Activated naive CD8-positive, alpha-beta T cell treated with anti-CD3 and anti-CD28 coated beads for 36 hours (primary cell): ENCODE data around the gene MPV17L2. TPM values are rescaled to one million over a fixed set of nuclear protein-coding genes. Genes with fewer than 3 reads are reported as not detected.
A peak's percentile ranks its signal among the peaks of the same experiment; 100 is the strongest.

Experiments
- DNase-seq: peaks from one replicate; pipeline ENCODE4 v3.0.0; 2021
- H3K27ac Mint-ChIP-seq: one replicate; pipeline ENCODE4 v1.8.0; 2022; ENCODE audit warnings: mild to moderate bottlenecking, moderate library complexity, mixed read lengths
- H3K27me3 Mint-ChIP-seq: one replicate; pipeline ENCODE4 v1.8.0; 2022; ENCODE audit warnings: mild to moderate bottlenecking, mixed read lengths
- H3K36me3 Mint-ChIP-seq: one replicate; pipeline ENCODE4 v1.8.0; 2021; ENCODE audit warnings: mild to moderate bottlenecking, mixed read lengths
- H3K4me1 Mint-ChIP-seq: one replicate; pipeline ENCODE4 v1.8.0; 2021; ENCODE audit warnings: mixed read lengths
- H3K4me3 Mint-ChIP-seq: one replicate; pipeline ENCODE4 v1.8.0; 2022; ENCODE audit warnings: mild to moderate bottlenecking, moderate library complexity, mixed read lengths
- H3K9me3 Mint-ChIP-seq: one replicate; pipeline ENCODE4 v1.8.0; 2022; ENCODE audit warnings: mixed read lengths
- total RNA-seq, 2 experiments: library from RNA; stranded (reverse); gene quantifications; one replicate each; pipeline ENCODE4 v1.2.3, GENCODE V29; 2021

The MPV17L2 gene
- total RNA-seq, 2 experiments from 2014 or later, result 15.2 to 16.7 TPM

DNA sequence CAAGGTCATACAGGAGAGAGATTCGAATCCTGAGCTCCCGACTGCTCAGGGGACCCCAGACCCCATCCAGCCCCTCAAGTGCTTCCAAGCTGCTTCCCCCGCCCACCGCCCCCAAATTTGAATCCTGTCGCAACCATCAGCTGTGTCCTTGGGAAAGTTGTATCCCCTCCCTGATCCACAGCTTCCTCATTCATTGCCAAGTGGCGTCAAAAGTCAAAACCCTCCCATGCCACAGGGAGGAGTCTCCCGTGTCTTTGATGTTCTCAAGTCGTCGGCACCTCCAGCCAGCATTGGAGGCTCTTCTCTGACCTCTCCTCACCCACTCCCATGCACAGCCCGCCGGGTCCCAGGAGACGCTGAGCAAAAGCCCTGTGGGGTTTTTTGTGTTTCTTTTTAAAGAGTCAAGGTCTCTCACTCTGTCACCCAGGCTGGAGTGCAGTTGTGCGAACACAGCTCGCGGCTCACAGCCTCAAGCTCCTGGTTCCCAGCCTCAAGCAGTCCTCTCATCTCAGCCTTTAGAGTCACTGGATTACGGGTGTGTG lies 22.2 kb upstream of the MPV17L2 start:
- H3K27ac Mint-ChIP-seq, result peak overlapping the region; percentile 46
- no peak for DNase-seq
- H3K9me3 Mint-ChIP-seq, result no peaks in the 10 kb centered on the region
- H3K4me1 Mint-ChIP-seq, result peaks cover 15% of the 10 kb centered on the region
- H3K36me3 Mint-ChIP-seq, result peaks cover 20% of the 10 kb centered on the region
- H3K4me3 Mint-ChIP-seq, result no peak overlapping the region
- H3K27me3 Mint-ChIP-seq, result no peaks in the 10 kb centered on the region

DNA sequence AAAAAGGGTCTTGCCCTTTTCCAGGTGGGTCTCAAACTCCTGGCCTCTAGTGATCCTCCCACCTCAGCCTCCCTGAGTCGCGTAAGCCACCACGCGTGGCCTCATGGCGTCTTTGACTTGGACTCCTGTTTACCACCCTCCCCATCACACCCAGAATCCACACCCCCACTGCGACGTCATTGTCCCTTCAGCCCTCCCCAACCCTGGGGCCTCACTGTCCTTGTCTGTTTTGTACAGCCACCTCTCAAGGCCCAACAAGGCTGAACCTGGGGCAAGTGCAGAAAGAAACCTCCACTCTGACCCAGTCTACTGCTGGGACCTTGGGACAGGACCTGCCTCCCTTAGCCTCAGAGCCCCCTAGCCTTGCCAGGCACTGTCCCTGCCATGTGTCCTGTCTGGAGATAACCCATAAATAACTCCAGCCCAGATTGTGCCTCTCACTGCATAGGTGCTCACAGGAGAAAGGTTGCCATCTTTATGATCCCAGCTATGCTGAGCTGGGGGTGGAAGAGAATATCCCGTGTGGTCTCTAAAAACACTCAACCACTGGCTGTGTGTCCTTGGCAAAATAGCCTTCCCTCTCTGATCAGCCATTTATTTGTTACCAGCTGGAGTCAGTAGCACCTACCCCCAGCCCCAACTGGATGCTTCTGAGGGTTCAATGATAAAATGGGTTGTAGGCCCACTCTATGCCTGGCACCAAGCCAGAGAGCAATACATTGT lies 21.3 kb upstream of the MPV17L2 start:
- H3K36me3 Mint-ChIP-seq, result peaks cover 17% of the 10 kb centered on the region
- no peak for DNase-seq
- H3K9me3 Mint-ChIP-seq, result no peaks in the 10 kb centered on the region
- peak overlapping the region; percentile 61 for H3K27ac Mint-ChIP-seq
- no peaks in the 10 kb centered on the region for H3K27me3 Mint-ChIP-seq
- peaks cover 15% of the 10 kb centered on the region for H3K4me1 Mint-ChIP-seq
- H3K4me3 Mint-ChIP-seq, result no peak overlapping the region

DNA sequence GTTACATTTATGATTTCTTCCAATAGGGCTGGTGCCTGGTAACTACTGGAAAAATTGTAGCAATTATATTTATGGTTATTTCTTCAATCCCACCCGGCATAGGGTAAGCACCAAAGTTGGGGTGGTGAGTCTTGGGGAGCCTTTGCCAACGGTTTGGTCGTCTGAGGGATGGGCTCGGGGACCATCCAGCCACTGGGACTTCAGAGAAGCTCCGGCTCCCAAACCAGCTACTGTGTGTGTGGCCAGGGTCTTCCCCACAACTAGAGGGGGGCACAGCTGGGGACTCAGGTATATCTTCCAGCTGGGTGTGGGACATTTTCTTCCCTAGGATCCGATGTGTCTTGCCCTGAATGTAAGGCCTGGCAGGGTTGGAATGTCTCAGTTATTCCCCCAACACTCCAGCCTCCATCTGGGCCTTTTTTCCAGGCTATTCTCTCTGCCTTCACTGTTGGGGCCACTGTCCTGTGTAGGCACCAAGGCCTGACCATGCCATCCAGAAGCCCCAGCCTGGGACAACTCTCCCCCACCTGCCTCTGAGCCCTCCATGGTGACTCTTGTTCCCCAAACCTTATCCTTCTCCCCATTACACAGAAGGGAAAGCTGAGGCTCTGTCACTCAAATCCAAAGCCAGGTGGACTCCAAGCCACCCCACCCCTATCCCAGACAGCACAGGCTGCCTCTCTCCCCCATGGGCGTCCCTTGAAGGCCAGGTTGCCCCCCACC lies 20.5 kb upstream of the MPV17L2 start:
- H3K4me1 Mint-ChIP-seq, result peaks cover 15% of the 10 kb centered on the region
- H3K9me3 Mint-ChIP-seq, result no peaks in the 10 kb centered on the region
- H3K4me3 Mint-ChIP-seq, result peak overlapping the region; percentile 42
- H3K36me3 Mint-ChIP-seq, result peaks cover 19% of the 10 kb centered on the region
- peak overlapping the region; percentile 68 for H3K27ac Mint-ChIP-seq
- no peak for DNase-seq
- H3K27me3 Mint-ChIP-seq, result no peaks in the 10 kb centered on the region

DNA sequence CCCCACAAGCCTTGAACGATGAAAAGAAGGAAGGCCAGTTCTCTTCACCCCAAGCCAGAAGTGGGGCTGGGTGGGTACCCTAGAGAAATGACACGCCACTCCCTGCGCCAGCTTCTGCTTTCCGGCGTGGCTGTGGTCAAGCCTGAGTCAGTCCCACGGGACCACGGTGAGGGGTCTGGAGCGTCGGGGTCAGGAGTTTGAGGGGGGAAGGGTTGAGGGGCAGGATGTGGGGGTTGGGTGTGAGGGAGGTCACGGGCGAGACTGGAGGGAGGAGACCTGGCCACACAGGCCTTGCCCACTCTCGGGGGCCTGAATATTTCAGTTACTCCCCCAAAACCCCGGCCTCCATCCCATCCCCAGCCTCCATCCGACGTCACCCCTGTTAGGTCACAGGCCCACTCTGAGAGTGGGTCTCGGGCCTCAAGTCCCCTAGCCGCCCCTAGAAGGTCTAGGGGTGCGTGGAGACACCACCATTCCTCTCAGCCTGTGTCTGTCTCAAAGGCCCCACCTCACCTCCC lies 19.9 kb upstream of the MPV17L2 start:
- Mint-ChIP-seq H3K4me1 (peaks cover 15% of the 10 kb centered on the region), H3K4me3 (peak overlapping the region; percentile 83), H3K36me3 (peaks cover 17% of the 10 kb centered on the region), H3K27me3 (no peaks in the 10 kb centered on the region), H3K9me3 (no peaks in the 10 kb centered on the region), H3K27ac (peak overlapping the region; percentile 75)
- no peak for DNase-seq

DNA sequence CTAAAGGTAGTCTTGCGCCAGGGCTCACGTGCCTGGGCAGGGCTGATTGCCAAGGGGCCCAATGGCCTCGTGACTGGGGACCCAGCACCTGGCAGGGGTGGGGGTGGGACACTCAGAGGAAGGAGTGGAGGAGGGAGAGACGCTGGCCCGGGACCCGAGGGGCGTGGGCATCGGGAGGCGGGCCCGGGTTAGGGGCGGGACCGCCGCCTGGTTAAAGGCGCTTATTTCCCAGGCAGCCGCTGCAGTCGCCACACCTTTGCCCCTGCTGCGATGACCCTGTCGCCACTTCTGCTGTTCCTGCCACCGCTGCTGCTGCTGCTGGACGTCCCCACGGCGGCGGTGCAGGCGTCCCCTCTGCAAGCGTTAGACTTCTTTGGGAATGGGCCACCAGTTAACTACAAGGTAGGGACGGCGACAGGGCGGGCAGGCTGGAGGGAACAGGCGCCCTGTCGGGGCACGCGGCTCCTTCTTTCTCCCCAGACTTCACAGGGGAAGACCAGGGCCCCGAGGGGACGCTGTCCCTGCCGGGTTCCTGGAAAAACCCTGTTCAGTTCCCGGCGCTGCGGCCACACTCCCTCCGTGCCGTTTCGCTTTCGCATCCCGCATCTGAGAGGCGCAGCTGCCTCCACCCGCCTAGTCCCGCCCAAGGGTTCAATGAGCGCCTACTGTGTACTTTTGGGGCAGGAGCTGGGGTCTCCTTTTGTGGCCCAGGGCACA lies 19.3 kb upstream of the MPV17L2 start, which contains the start of gene IFI30:
TSS of gene IFI30 (plus strand) at position 242 of the 717 bp plus-strand sequence. CDS start at position 271, 29 bp downstream.
- Mint-ChIP-seq H3K9me3 (no peaks in the 10 kb centered on the region), H3K36me3 (peaks cover 18% of the 10 kb centered on the region), H3K27ac (peak within 1 kb of the TSS; percentile 75), H3K4me1 (peaks cover 15% of the 10 kb centered on the region), H3K27me3 (no peaks in the 10 kb centered on the region), H3K4me3 (peak within 1 kb of the TSS; percentile 83)
- DNase-seq, result peak; percentile 70

DNA sequence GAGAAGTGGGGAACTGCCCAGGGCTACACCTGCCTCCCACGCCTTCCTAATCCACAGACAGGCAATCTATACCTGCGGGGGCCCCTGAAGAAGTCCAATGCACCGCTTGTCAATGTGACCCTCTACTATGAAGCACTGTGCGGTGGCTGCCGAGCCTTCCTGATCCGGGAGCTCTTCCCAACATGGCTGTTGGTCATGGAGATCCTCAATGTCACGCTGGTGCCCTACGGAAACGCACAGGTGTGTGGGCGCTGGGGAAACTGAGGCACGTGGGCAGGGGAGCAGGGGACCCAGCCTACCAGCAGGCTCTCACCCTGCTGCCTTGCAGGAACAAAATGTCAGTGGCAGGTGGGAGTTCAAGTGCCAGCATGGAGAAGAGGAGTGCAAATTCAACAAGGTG lies 18.0 kb upstream of the MPV17L2 start:
- DNase-seq, result no peak
- H3K4me1 Mint-ChIP-seq, result peaks cover 15% of the 10 kb centered on the region
- H3K27ac Mint-ChIP-seq, result no peak overlapping the region
- peaks cover 18% of the 10 kb centered on the region for H3K36me3 Mint-ChIP-seq
- no peaks in the 10 kb centered on the region for H3K27me3 Mint-ChIP-seq
- no peaks in the 10 kb centered on the region for H3K9me3 Mint-ChIP-seq
- H3K4me3 Mint-ChIP-seq, result peak overlapping the region; percentile 83

DNA sequence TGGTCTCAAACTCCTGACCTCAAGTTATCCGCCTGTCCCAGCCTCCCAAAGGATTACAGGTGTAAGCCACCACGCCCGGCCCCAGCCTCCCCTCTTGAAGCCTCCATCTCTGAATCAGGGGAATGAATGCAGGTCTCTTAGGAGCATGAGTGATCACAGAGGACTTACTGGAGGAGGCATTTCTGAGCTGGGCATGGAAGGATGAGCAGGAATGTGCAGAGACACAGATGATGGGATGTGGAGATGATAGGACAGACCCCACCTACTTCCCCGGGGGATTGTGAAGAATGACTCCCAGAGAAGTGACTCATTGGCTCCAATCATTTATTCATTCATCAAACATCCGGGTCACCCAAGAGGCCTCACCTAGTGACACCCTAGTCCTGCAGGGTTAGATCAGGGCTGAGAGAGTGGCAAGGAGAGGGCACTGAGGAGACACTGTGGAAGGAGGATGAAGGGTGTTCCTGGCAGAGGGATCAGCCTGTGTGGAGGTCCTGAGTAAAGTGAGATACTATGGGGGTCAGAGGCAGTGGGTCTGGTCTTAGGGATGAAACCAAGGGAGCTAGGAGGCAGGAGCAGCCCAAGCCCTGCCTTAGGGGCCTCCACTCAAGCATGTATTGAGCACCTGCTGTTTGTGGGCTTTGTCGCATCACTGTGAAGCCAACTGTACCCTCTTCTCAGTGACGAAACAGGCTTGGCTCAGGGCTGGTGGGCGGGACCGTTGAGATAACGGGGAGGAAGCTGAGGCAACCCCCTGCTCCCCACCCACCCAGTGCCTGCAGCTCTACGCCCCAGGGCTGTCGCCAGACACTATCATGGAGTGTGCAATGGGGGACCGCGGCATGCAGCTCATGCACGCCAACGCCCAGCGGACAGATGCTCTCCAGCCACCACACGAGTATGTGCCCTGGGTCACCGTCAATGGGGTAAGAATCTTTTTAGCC lies 16.4 kb upstream of the MPV17L2 start:
- no peaks in the 10 kb centered on the region for H3K27me3 Mint-ChIP-seq
- H3K4me1 Mint-ChIP-seq, result peaks cover 15% of the 10 kb centered on the region
- no peaks in the 10 kb centered on the region for H3K9me3 Mint-ChIP-seq
- DNase-seq, result no peak
- H3K36me3 Mint-ChIP-seq, result peaks cover 11% of the 10 kb centered on the region
- no peak overlapping the region for H3K4me3 Mint-ChIP-seq
- H3K27ac Mint-ChIP-seq, result no peak overlapping the region

DNA sequence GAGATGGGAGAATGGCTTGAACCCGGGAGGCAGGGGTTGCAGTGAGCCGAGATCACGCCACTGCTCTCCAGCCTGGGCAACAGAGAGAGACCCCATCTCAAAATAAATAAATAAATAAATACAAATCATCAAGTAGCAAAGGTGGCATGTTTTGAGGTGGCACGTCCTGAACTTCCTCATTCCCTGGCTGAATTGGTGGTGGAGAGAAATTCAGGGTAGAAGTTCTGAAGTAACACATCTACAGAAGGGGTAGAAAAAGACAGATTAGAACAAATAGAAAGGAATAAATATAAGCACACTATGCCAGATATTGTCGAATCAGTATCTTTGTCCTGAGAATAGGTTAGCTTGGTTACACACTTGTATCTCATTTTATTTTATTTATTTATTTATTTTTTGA lies 13.1 kb upstream of the MPV17L2 start:
- H3K4me1 Mint-ChIP-seq, result no peaks in the 10 kb centered on the region
- no peak overlapping the region for H3K27ac Mint-ChIP-seq
- no peaks in the 10 kb centered on the region for H3K27me3 Mint-ChIP-seq
- H3K36me3 Mint-ChIP-seq, result peaks cover 8% of the 10 kb centered on the region
- no peak overlapping the region for H3K4me3 Mint-ChIP-seq
- no peaks in the 10 kb centered on the region for H3K9me3 Mint-ChIP-seq
- no peak for DNase-seq

DNA sequence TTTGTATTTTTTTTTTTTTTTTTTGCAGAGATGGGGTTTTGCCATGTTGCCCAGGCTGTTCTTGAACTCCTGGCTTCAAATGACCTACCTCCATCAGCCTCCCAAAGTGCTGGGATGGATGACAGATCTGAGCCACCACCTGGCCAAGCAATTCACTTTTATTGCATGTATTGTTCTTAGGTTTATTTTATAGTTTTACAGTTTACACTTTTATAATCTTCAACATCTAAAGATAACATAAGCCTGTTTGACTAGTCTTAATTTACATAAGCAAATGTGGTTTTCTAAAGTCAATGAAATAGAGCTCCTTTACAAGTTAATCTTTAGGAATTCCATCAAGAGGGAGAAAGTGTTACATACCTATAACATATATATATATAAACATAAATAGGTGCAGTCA lies 9.5 kb upstream of the MPV17L2 start:
- no peaks in the 10 kb centered on the region for H3K4me1 Mint-ChIP-seq
- H3K27me3 Mint-ChIP-seq, result peaks cover 3% of the 10 kb centered on the region
- no peak overlapping the region for H3K27ac Mint-ChIP-seq
- no peak overlapping the region for H3K4me3 Mint-ChIP-seq
- H3K36me3 Mint-ChIP-seq, result no peaks in the 10 kb centered on the region
- no peak for DNase-seq
- H3K9me3 Mint-ChIP-seq, result no peaks in the 10 kb centered on the region

DNA sequence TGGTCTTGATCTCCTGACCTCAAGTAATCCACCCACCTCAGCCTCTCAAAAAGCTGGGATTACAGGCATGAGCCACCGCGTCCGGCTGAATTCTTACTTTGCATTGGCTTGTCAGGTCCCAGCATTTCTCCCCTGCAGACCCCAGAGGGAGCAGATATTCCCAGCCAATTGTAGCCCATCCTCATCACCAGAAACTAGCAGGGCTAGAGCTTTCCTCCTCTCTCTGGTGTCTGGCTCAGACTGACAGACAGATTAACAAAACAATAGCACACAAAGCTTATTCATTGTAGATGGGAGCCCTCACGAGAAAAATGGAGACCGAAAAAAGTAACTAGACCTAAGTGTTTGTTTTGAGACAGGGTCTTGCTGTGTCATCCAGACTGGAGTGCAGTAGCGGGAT lies 7.5 kb upstream of the MPV17L2 start:
- H3K27me3 Mint-ChIP-seq, result peaks cover 3% of the 10 kb centered on the region
- no peak for DNase-seq
- H3K36me3 Mint-ChIP-seq, result no peaks in the 10 kb centered on the region
- H3K4me3 Mint-ChIP-seq, result no peak overlapping the region
- no peaks in the 10 kb centered on the region for H3K4me1 Mint-ChIP-seq
- H3K27ac Mint-ChIP-seq, result no peak overlapping the region
- H3K9me3 Mint-ChIP-seq, result no peaks in the 10 kb centered on the region

DNA sequence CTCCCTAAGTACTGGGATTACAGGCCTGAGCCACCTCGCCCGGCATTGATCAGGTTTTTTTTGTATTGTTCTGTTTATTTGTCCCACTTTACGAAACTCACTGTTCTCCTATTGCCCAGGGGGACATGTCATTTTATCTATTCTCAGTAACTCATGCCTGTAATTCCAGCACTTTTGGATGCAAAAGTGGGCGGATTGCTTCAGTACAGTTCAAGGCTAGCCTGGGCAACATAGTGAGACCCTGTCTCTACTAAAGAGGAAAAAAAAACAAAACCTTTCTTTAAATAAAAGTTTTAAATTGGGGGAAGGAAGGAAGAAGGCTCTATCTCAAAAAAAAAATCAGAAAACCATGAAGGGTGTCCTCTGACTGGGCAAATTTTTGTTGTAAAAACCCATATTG lies 2.7 kb upstream of the MPV17L2 start:
- no peak overlapping the region for H3K27ac Mint-ChIP-seq
- H3K4me1 Mint-ChIP-seq, result peaks cover 17% of the 10 kb centered on the region
- no peak for DNase-seq
- no peaks in the 10 kb centered on the region for H3K9me3 Mint-ChIP-seq
- peaks cover 7% of the 10 kb centered on the region for H3K27me3 Mint-ChIP-seq
- H3K4me3 Mint-ChIP-seq, result no peak overlapping the region
- H3K36me3 Mint-ChIP-seq, result peaks cover 2% of the 10 kb centered on the region

DNA sequence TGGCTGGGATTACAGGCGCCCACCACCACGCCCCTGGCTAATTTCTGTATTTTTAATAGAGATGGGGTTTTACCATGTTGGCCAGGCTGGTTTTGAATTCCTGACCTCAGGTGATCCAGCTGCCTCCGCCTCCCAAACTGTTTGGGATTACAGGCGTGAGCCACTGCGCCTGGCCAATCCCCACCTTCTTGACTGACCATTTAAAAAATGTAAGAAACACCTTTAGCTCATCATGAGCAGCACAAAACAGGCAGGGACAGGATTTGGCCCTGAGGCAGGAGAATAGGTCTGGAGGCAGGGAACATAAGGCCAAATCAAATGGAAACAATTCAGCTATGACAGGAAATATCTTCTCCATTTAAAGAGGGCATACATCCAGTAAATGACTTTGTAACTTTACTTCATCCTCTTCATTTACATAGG lies 1.4 kb upstream of the MPV17L2 start:
- peak overlapping the region; percentile 82 for H3K27ac Mint-ChIP-seq
- peaks cover 17% of the 10 kb centered on the region for H3K4me1 Mint-ChIP-seq
- no peak for DNase-seq
- peaks cover 2% of the 10 kb centered on the region for H3K36me3 Mint-ChIP-seq
- H3K27me3 Mint-ChIP-seq, result peaks cover 4% of the 10 kb centered on the region
- H3K4me3 Mint-ChIP-seq, result peak overlapping the region; percentile 86
- no peaks in the 10 kb centered on the region for H3K9me3 Mint-ChIP-seq

DNA sequence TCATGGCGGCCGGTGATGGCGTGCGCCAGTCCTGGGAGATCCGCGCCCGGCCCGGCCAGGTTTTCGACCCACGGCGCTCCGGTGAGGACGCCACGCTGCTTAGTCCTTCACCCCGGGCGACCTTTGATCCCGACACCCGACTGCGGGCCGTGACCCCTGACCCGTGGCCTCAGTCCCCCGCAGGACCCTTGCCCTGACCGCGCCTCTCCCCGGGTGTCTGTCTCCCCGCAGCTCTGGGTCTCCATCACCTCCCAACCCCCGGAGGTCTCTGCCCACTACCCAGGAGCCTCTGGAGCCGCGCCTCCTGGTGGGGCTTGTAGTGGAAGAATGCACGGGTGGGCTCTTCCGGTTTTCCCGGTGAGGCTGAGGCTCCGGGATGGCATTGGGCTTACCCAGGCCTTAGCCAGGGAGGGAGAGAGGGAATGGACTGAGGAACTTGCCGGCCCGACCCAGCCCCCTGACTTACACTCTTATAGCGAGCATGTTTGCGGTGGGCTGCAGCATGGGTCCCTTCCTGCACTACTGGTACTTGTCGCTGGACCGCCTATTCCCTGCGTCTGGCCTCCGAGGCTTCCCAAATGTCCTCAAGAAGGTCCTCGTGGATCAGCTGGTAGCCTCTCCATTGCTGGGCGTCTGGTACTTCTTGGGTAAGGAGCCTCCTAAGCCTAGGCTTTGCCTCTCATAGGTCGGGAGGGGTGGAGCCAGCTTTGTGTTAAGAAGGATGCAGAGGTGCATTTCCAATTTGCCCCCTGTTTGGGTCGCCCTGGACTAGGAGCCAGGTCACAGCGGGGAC lies 566 bp downstream of the MPV17L2 start:
- DNase-seq, result no peak
- peak overlapping the region; percentile 86 for H3K4me3 Mint-ChIP-seq

More for the DNA sequence above, 566 bp downstream of the MPV17L2 start:
- peaks cover 8% of the 10 kb centered on the region for H3K36me3 Mint-ChIP-seq
- peaks cover 17% of the 10 kb centered on the region for H3K4me1 Mint-ChIP-seq
- peaks cover 4% of the 10 kb centered on the region for H3K27me3 Mint-ChIP-seq
- no peaks in the 10 kb centered on the region for H3K9me3 Mint-ChIP-seq
- peak overlapping the region; percentile 82 for H3K27ac Mint-ChIP-seq
